Fibroblast of the aortic adventitia (primary cell): Measurements from ENCODE around the gene PRTFDC1. TPM values are rescaled to one million over a fixed set of nuclear protein-coding genes. Genes with fewer than 3 reads are reported as not detected.
"Not testable (repeated sequence)": the region's sequence is repeated elsewhere in the genome, so short reads cannot be mapped to it uniquely, and the experiment has no call there.

Experiments
- DNase-seq: peaks from one replicate; pipeline ENCODE4 v3.0.0-alpha.2; 2010; ENCODE audit warnings: low read depth
- H3K4me3 ChIP-seq: 2 replicates; pipeline ENCODE4 v1.5.1; 2011; ENCODE audit warnings: low read depth, mild to moderate bottlenecking, control low read depth, low read length, moderate library complexity
- total RNA-seq: library from RNA; depleted of rRNA; stranded (reverse); fragments of >200 nt; gene quantifications from 2 replicates; pipeline ENCODE4 v1.2.3, GENCODE V29; 2012; ENCODE audit warnings: low replicate concordance
- TF ChIP-seq, protein P1 (sequence below): IDR thresholded peaks from 2 replicates; pipeline ENCODE4 v1.5.1; 2011; ENCODE audit warnings: mild to moderate bottlenecking, low read length, control low read depth, inconsistent platforms; ENCODE audit not compliant: insufficient read depth

Gene PRTFDC1
- total RNA-seq, 1 donor: 39.6 TPM

DNA sequence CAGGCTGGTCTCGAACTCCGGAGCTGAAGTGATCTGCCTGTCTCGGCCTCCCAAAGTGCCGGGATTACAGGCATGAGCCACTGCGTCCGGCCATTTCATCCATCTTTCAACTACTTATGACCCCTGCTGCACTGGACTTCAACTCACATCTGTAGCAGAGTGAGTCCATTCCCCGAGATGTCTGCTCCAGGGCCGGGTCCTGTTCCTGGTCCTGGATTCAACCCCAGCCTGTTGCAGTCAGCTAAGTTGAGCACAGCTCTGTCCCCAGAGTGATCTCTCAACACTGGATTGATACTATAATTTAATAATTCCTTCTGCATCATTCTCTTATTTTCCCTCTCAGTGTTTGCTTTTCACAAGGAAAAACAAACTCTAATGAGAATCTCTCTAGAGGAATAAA is 25.8 kb downstream of the PRTFDC1 start:
- TF ChIP-seq, protein P1, sequence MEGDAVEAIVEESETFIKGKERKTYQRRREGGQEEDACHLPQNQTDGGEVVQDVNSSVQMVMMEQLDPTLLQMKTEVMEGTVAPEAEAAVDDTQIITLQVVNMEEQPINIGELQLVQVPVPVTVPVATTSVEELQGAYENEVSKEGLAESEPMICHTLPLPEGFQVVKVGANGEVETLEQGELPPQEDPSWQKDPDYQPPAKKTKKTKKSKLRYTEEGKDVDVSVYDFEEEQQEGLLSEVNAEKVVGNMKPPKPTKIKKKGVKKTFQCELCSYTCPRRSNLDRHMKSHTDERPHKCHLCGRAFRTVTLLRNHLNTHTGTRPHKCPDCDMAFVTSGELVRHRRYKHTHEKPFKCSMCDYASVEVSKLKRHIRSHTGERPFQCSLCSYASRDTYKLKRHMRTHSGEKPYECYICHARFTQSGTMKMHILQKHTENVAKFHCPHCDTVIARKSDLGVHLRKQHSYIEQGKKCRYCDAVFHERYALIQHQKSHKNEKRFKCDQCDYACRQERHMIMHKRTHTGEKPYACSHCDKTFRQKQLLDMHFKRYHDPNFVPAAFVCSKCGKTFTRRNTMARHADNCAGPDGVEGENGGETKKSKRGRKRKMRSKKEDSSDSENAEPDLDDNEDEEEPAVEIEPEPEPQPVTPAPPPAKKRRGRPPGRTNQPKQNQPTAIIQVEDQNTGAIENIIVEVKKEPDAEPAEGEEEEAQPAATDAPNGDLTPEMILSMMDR: no peak
- DNase-seq: no peak
- H3K4me3 ChIP-seq: no peak overlapping the region

DNA sequence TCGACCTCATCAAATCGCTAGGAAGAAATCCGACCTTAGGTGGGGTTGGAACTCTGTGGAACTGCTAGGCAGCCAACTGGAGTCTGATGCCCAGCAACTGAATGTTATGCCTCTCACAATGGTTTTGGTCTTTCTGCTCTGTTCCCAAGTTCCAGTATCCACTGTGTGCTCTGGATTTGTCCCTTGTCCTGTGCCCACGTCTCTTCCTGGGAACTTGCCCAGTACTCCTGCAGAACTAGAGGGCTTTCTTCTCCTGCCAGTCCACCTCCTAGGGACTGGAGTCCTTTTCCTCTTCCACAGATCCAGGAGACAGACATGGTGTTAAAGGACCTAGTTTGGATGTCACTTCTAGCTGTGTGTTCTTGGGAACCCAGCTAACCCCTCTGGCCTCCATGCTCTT is 26.6 kb downstream of the PRTFDC1 start:
- TF ChIP-seq, protein P1: no peak
- DNase-seq: no peak
- no peak overlapping the region for H3K4me3 ChIP-seq

DNA sequence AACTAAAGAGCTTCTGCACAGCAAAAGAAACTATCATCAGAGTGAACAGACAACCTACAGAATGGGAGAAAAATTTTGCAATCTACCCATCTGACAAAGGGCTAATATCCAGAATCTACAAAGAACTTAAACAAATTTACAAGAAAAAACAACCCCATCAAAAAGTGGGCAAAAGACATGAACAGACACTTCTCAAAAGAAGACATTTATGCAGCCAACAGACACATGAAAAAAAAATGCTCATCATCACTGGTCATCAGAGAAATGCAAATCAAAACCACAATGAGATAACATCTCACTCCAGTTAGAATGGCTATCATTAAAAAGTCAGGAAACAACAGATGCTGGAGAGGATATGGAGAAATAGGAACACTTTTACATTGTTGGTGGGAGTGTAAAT is 27.9 kb downstream of the PRTFDC1 start:
- DNase-seq, H3K4me3 ChIP-seq: not testable (repeated sequence)

DNA sequence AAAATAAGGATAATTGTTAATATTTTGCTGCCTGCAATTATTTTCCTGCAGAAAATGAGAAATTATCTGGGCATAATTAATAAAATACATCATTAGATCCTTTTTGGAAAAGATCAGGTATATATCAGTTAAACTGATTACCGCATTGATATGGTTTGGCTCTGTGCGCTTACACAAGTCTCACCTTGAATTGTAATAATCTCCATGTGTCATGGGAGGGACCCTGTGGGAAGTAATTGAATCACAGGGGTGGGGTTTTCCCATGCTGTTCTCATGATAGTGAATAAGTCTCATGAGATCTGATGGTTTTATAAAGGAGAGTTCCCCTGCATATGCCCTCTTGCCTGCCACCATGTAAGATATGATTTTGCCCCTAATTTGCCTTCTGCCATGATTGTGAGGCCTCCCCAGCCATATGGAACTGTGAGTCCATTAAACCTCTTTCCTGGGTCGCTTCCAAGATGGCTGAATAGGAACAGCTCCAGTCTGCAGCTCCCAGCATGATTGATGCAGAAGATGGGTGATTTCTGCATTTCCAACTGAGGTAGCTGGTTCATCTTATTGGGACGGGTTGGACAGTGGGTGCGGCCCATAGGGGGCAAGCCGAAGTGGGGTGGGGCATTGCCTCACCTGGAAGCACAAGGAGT is 30.1 kb downstream of the PRTFDC1 start:
- DNase-seq, H3K4me3 ChIP-seq: not testable (repeated sequence)

DNA sequence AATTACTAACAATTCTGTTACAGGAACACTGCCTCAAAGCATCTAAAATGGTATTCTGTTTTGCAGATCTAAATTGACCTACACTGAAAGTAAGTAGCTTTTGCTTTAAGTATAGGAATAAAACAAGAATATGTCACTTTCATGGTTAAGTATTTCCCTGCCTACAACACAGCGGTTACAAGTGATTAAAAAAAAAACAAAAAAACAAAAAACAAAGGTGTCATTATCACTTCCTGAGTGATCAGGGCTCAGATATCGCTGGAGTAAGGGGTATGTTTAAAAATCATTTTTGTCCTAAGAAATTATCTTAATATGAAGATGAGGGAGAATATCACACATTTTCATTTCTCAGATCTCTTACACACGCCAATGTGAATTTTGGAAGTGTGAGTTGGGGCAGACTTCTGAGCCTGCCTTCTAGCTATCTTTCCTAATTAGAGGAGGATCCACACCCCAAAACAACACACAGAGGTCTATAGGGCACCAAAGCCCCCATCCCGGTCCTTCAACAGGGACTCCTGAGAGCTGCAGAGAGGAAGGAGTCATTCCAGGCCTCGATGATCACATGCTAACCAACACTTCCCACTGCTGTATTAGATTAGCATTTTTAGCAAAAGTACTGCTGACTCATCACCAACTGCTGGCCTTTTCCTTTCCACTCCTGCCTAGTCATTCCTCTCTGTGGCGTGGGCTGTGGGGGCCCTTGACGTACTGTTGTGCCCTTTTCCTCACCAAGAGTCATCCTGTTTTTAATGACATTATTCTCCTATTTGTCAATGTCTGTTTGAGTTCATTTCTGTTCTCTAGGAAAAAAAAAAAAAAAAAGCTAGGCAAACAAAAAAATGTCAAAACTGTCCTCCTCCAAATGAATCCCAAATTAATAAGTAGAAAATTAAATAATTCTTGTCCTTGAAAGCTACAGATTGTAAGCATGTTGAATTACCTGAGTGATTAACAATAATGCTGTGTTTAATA is 31.2 kb downstream of the PRTFDC1 start:
- TF ChIP-seq, protein P1: no peak
- peak; percentile 97 for DNase-seq
- no peak overlapping the region for H3K4me3 ChIP-seq

DNA sequence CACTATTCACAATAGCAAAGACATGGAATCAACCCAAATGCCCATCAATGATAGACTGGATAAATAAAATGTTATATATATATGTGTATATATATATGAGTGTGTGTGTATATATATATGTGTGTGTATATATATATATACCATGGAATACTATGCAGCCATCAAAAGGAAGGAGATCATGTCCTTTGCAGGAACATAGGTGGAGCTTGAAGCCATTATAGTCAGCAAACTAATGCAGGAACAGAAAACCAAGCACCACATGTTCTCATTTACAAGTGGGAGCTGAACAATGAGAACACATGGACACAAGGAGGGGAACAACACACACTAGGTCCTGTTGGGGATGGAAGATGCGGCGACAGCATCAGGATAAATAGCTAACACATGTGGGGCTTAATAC is 32.2 kb downstream of the PRTFDC1 start:
- H3K4me3 ChIP-seq, DNase-seq: not testable (repeated sequence)

DNA sequence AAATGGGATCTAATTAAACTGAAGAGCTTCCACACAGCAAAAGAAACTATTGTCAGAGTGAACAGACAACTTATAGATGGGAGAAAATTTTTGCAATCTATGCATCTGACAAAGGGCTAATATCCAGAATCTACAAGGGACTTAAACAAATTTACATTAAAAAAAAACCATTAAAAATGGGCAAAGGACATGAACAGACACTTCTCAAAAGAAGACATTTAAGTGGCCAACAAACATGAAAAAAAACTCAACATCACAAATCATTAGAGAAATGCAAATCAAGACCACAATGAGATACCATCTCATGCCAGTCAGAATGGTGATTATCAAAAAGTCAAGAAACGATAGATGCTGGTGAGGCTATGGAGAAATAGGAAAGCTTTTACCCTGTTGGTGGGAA is 32.8 kb downstream of the PRTFDC1 start:
- DNase-seq, H3K4me3 ChIP-seq: not testable (repeated sequence)

DNA sequence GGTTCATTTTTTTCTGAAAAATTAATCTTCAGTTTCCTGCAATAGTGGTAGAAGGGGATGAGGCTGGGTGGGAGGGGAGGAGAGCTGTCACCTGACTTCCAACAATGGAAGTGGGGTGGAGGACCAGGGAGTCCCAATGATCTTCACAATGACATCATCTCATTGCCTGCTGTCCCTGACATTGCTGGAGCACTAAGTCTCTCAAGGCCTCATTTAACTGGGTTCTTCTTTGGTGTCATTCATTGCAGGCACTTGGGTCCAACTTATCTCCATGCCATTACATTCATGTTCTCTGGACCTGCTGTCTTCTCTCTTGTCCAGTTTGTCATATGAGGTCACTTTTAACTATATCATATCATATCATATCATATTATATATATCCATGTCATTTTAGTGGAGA is 34.4 kb downstream of the PRTFDC1 start:
- H3K4me3 ChIP-seq: no peak overlapping the region
- DNase-seq: no peak
- TF ChIP-seq, protein P1: no peak

DNA sequence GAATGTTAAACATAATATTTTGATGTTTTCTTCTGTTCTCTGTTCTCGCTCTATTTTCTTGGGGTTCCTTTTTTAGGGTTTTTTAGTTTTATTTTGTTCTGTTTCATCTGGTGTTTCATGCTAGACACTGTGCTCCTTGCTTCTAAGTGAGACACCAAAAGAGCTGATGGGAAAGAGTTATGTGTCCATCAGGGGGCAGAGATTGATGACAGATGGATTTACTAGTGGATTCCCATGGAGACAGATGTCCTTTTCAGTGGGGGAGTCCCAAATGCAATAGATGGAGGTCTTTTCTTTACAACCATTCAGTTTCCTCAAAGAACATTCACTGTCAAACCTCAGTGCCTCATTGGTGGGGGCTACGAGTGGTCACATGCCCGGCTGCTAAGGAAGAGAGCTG is 34.9 kb downstream of the PRTFDC1 start:
- DNase-seq: no peak
- no peak overlapping the region for H3K4me3 ChIP-seq
- TF ChIP-seq, protein P1: no peak
